ENCODE results near the gene HACD3. TPM values are rescaled to one million over a fixed set of nuclear protein-coding genes. Genes with fewer than 3 reads are reported as not detected.

Gene HACD3
- total and polyA plus RNA-seq, 2 of the 13 experiments (the other 11 are each of a cell fraction or from before 2014, with no cell fraction given) = 73.6 to 161 TPM

DNA sequence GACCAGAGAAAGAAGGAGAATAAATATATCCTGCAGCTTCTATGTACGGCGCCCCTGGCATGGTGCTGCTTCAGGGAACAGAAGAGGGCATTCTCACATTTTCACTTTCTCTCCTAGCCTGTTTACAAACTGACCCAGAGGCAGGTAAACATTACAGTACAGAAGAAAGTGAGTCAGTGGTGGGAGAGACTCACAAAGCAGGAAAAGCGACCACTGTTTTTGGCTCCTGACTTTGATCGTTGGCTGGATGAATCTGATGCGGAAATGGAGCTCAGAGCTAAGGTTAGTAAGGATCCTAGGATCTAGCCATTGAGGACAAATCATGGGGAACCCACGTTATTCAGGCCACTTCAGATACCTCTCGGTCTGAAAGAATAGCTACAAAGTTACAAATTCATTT, 26.4 kb downstream of the HACD3 start:
- H3K27me3 ChIP-seq (ENCODE audit: control insufficient read depth in 1 of 2, insufficient read depth in 2 of 2, low read length in 2 of 2) = no peaks in the 10 kb centered on the region
- no peaks in the 10 kb centered on the region for H4K20me1 ChIP-seq (ENCODE audit: insufficient read depth, low read length)
- intact Hi-C loops (cut with micrococcal nuclease; ENCODE audit: unreplicated experiment) (no loop called here), in situ Hi-C loops (cut with HindIII; ENCODE audit: extremely low pct_ligation_motif_present, low pct_unique_long_range_greater_than_20kb) (no loop called here)
- DNase-seq (ENCODE audit: low spot score) (no peak), ATAC-seq (no peak), FAIRE-seq (no peak)
- ChIA-PET CTCF (ENCODE audit: low intra/inter-chr PET ratio, low total read pairs) (no interaction called here), POLR2A (no interaction called here)
- no peak overlapping the region for H2AFZ ChIP-seq (ENCODE audit: low read length)
- no peak overlapping the region for H3K9ac ChIP-seq (ENCODE audit: insufficient read depth, low read depth, low read length)
- no peaks in the 10 kb centered on the region for H3K9me3 ChIP-seq (ENCODE audit: low read length)
- WGBS (ENCODE audit: low lambda C conversion rate) = 98% methylated on average over 7 of the region's 7 CpGs
- no peaks in the 10 kb centered on the region for H3K4me1 ChIP-seq (ENCODE audit: insufficient read depth, low read length)
- no peak overlapping the region for H3K4me3 ChIP-seq (replicated peaks in 1 of 3; ENCODE audit: insufficient read depth in 1 of 3, low read depth in 2 of 3, low read length in 3 of 3)
- no peak overlapping the region for H3K4me2 ChIP-seq (ENCODE audit: low read depth, low read length)
- peaks cover 21 to 71% of the 10 kb centered on the region in 2 experiments for H3K36me3 ChIP-seq (replicated peaks in 1 of 2; ENCODE audit: control insufficient read depth in 1 of 2, insufficient read depth in 2 of 2, low read length in 2 of 2)
- H3K27ac ChIP-seq (ENCODE audit: extremely low read length, insufficient read depth, low read length) = no peak overlapping the region
- BruUV-seq (replicated peaks) = no TSS peak
- H3K79me2 ChIP-seq (ENCODE audit: insufficient read depth, low read length) = peaks cover 17% of the 10 kb centered on the region
- no peak for TF ChIP-seq NR2F1 (CRISPR knock-in tag; IDR thresholded peaks at IDR 0.05)
- no peak for TF ChIP-seq NCOA1 (CRISPR knock-in tag; IDR thresholded peaks at IDR 0.05)
- no peak for TF ChIP-seq U2AF1 (optimal IDR thresholded peaks at IDR 0.05; ENCODE audit: low read depth, low read length)
- TF ChIP-seq MEF2D (CRISPR knock-in tag; IDR thresholded peaks at IDR 0.05) = no peak
- no peak for TF ChIP-seq EZH2 (conservative IDR thresholded peaks at IDR 0.05; ENCODE audit: low read depth, low read length)
- no peak for TF ChIP-seq ZNF547 (CRISPR knock-in tag; IDR thresholded peaks at IDR 0.05)
- no peak for TF ChIP-seq ZNF34 (CRISPR knock-in tag; IDR thresholded peaks at IDR 0.05; ENCODE audit: borderline replicate concordance)
- TF ChIP-seq, protein P1, sequence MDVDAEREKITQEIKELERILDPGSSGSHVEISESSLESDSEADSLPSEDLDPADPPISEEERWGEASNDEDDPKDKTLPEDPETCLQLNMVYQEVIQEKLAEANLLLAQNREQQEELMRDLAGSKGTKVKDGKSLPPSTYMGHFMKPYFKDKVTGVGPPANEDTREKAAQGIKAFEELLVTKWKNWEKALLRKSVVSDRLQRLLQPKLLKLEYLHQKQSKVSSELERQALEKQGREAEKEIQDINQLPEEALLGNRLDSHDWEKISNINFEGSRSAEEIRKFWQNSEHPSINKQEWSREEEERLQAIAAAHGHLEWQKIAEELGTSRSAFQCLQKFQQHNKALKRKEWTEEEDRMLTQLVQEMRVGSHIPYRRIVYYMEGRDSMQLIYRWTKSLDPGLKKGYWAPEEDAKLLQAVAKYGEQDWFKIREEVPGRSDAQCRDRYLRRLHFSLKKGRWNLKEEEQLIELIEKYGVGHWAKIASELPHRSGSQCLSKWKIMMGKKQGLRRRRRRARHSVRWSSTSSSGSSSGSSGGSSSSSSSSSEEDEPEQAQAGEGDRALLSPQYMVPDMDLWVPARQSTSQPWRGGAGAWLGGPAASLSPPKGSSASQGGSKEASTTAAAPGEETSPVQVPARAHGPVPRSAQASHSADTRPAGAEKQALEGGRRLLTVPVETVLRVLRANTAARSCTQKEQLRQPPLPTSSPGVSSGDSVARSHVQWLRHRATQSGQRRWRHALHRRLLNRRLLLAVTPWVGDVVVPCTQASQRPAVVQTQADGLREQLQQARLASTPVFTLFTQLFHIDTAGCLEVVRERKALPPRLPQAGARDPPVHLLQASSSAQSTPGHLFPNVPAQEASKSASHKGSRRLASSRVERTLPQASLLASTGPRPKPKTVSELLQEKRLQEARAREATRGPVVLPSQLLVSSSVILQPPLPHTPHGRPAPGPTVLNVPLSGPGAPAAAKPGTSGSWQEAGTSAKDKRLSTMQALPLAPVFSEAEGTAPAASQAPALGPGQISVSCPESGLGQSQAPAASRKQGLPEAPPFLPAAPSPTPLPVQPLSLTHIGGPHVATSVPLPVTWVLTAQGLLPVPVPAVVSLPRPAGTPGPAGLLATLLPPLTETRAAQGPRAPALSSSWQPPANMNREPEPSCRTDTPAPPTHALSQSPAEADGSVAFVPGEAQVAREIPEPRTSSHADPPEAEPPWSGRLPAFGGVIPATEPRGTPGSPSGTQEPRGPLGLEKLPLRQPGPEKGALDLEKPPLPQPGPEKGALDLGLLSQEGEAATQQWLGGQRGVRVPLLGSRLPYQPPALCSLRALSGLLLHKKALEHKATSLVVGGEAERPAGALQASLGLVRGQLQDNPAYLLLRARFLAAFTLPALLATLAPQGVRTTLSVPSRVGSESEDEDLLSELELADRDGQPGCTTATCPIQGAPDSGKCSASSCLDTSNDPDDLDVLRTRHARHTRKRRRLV (CRISPR knock-in tag; IDR thresholded peaks at IDR 0.05) = no peak
- TF ChIP-seq, protein P2, sequence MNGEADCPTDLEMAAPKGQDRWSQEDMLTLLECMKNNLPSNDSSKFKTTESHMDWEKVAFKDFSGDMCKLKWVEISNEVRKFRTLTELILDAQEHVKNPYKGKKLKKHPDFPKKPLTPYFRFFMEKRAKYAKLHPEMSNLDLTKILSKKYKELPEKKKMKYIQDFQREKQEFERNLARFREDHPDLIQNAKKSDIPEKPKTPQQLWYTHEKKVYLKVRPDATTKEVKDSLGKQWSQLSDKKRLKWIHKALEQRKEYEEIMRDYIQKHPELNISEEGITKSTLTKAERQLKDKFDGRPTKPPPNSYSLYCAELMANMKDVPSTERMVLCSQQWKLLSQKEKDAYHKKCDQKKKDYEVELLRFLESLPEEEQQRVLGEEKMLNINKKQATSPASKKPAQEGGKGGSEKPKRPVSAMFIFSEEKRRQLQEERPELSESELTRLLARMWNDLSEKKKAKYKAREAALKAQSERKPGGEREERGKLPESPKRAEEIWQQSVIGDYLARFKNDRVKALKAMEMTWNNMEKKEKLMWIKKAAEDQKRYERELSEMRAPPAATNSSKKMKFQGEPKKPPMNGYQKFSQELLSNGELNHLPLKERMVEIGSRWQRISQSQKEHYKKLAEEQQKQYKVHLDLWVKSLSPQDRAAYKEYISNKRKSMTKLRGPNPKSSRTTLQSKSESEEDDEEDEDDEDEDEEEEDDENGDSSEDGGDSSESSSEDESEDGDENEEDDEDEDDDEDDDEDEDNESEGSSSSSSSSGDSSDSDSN (CRISPR knock-in tag; IDR thresholded peaks at IDR 0.05) = no peak
- no peak for TF ChIP-seq FOSL2 (CRISPR knock-in tag; IDR thresholded peaks at IDR 0.05)
- no peak for TF ChIP-seq FOXA3 (CRISPR knock-in tag; IDR thresholded peaks at IDR 0.05)
- TF ChIP-seq GTF2F1 (IDR thresholded peaks at IDR 0.05; ENCODE audit: low read length) = no peak
- no peak for TF ChIP-seq PRDM15 (CRISPR knock-in tag; IDR thresholded peaks at IDR 0.05)
- no peak for TF ChIP-seq ZBTB14 (CRISPR knock-in tag; IDR thresholded peaks at IDR 0.05)

Measured in HepG2 (cell line).